Measurements from ENCODE around the gene ZNF775.

DNA sequence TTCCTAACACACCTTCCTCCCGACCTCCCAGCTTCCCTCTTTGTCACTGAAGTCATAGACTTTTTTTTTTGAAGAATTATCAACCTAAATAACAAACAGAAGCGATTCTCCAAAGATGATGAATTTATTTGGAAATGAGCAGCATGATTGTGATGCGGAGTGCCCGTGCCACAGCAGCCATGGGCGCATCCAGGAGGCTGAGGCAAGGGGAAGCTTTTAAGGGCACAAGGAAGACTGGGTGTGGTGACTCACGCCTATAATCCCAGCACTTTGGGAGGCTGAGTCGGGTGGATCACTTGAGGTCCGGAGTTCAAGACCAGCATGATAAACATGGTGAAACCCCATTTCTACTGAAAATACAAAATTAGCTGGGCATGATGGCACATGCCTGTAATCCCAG, 55.1 kb downstream of the ZNF775 start:
- TF ChIP-seq, protein P1, sequence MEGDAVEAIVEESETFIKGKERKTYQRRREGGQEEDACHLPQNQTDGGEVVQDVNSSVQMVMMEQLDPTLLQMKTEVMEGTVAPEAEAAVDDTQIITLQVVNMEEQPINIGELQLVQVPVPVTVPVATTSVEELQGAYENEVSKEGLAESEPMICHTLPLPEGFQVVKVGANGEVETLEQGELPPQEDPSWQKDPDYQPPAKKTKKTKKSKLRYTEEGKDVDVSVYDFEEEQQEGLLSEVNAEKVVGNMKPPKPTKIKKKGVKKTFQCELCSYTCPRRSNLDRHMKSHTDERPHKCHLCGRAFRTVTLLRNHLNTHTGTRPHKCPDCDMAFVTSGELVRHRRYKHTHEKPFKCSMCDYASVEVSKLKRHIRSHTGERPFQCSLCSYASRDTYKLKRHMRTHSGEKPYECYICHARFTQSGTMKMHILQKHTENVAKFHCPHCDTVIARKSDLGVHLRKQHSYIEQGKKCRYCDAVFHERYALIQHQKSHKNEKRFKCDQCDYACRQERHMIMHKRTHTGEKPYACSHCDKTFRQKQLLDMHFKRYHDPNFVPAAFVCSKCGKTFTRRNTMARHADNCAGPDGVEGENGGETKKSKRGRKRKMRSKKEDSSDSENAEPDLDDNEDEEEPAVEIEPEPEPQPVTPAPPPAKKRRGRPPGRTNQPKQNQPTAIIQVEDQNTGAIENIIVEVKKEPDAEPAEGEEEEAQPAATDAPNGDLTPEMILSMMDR (IDR thresholded peaks at IDR 0.05), result no peak
- TF ChIP-seq EZH2 (IDR thresholded peaks at IDR 0.05) (no peak), EZH2phosphoT487 (IDR thresholded peaks at IDR 0.05) (no peak)
